ENCODE results near the gene KDM6B.

- peak; percentile 26 to 62 for TF ChIP-seq POLR2A (IDR thresholded peaks at IDR 0.05)
- peak in 1 of 5 experiments; percentile 4 for TF ChIP-seq CTCF (IDR thresholded peaks at IDR 0.05)
- peak; percentile 45 to 62 for TF ChIP-seq EP300 (IDR thresholded peaks at IDR 0.05)
These were observed at the start of gene KDM6B for GRCh38 chr17:7833795-7834541.
